ENCODE data around the gene IL12RB1. TPM values are rescaled to one million over a fixed set of nuclear protein-coding genes. Genes with fewer than 3 reads are reported as not detected.

IL12RB1 gene
- total RNA-seq, 1 experiment from 2014 or later = not detected

DNA sequence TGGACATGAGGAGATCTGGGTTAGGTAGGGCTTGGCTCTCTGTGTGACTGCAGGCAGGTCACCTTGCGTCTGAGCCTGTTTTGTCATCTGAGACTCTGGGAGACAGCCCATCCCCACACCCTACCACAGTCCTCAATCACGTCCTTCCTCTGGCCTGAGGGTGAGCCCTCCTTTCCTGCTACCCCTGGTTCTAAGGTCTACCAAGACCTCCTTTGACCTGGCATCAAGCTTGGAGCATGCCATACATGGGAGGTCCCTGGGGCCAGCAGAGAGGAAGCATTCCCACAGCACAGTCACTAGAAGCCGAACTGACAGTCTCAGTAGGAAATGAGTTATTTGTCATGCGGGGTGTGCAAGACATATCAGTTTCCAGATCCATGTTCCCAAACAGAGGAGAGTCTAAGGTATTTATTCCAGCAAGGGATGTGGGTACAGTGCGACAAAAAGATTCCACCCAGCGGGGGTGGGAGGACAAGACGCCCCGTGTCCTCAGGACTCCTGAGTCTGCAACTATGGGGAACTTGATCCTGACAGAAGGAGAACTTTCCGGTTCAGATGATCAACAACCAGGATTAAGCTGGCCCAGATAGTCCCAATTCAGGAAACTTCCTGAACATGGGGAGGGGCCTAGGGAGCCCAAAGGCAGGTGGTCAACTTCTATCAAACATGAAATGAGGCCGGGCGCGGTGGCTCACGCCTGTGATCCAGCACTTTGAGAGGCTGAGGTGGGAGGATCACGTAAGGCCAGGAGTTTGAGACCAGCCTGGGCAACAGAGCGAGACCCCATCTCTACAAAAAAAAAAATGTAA is 69.3 kb downstream of the IL12RB1 start:
- Histone ChIP-seq H3K9me3 (ENCODE audit: control insufficient read depth in 1 of 2, insufficient read depth in 1 of 2, low read depth in 1 of 2, low read length in 2 of 2) (no peaks in the 10 kb centered on the region), H3K4me2 (ENCODE audit: low read length) (no peak overlapping the region), H3K4me3 (replicated peaks in 1 of 2; ENCODE audit: low read depth in 1 of 2, low read length in 2 of 2) (no peak overlapping the region), H3K27me3 (ENCODE audit: insufficient read depth, low read length) (no peaks in the 10 kb centered on the region), H3K36me3 (ENCODE audit: control insufficient read depth in 1 of 2, insufficient read depth in 2 of 2, low read length in 2 of 2) (peaks cover 9 to 14% of the 10 kb centered on the region in 2 experiments), H3K9me2 (ENCODE audit: insufficient read depth) (no peaks in the 10 kb centered on the region), H2AFZ (ENCODE audit: low read depth, low read length, poor library complexity, severe bottlenecking) (no peak overlapping the region), H3K27ac (ENCODE audit: low read depth, low read length) (no peak overlapping the region), H4K20me1 (ENCODE audit: insufficient read depth) (no peaks in the 10 kb centered on the region), H3K9ac (ENCODE audit: low read length) (no peak overlapping the region), H3K4me1 (ENCODE audit: control insufficient read depth in 1 of 2, insufficient read depth in 2 of 2, low read length in 2 of 2) (peaks cover 23 to 39% of the 10 kb centered on the region in 2 experiments), H3K79me2 (ENCODE audit: insufficient read depth, low read length) (peaks cover 3% of the 10 kb centered on the region; the same call in 1 of the 2 replicates)
- TF ChIP-seq RAD21 (IDR thresholded peaks at IDR 0.05; ENCODE audit: low read depth) (no peak), FOSL1 (IDR thresholded peaks at IDR 0.05; ENCODE audit: low read depth) (no peak), ZFX (IDR thresholded peaks at IDR 0.05) (no peak), CBX3 (IDR thresholded peaks at IDR 0.05; ENCODE audit: low read depth) (no peak), CEBPB (IDR thresholded peaks at IDR 0.05; ENCODE audit: low read depth) (no peak), JUND (IDR thresholded peaks at IDR 0.05) (no peak), TCF7L2 (IDR thresholded peaks at IDR 0.05; ENCODE audit: borderline replicate concordance, extremely low read depth, insufficient read depth, insufficient read length) (no peak), SP1 (IDR thresholded peaks at IDR 0.05; ENCODE audit: low read depth) (no peak), POLR2A (IDR thresholded peaks at IDR 0.05; ENCODE audit: borderline replicate concordance, extremely low read depth, insufficient read depth, insufficient read length) (no peak), EZH2phosphoT487 (IDR thresholded peaks at IDR 0.05; ENCODE audit: borderline replicate concordance) (no peak)
- TF ChIP-seq, protein P1, sequence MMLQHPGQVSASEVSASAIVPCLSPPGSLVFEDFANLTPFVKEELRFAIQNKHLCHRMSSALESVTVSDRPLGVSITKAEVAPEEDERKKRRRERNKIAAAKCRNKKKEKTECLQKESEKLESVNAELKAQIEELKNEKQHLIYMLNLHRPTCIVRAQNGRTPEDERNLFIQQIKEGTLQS (IDR thresholded peaks at IDR 0.05) = no peak
- TF ChIP-seq, protein P2, sequence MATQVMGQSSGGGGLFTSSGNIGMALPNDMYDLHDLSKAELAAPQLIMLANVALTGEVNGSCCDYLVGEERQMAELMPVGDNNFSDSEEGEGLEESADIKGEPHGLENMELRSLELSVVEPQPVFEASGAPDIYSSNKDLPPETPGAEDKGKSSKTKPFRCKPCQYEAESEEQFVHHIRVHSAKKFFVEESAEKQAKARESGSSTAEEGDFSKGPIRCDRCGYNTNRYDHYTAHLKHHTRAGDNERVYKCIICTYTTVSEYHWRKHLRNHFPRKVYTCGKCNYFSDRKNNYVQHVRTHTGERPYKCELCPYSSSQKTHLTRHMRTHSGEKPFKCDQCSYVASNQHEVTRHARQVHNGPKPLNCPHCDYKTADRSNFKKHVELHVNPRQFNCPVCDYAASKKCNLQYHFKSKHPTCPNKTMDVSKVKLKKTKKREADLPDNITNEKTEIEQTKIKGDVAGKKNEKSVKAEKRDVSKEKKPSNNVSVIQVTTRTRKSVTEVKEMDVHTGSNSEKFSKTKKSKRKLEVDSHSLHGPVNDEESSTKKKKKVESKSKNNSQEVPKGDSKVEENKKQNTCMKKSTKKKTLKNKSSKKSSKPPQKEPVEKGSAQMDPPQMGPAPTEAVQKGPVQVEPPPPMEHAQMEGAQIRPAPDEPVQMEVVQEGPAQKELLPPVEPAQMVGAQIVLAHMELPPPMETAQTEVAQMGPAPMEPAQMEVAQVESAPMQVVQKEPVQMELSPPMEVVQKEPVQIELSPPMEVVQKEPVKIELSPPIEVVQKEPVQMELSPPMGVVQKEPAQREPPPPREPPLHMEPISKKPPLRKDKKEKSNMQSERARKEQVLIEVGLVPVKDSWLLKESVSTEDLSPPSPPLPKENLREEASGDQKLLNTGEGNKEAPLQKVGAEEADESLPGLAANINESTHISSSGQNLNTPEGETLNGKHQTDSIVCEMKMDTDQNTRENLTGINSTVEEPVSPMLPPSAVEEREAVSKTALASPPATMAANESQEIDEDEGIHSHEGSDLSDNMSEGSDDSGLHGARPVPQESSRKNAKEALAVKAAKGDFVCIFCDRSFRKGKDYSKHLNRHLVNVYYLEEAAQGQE (IDR thresholded peaks at IDR 0.05; ENCODE audit: low read depth) = no peak
- intact Hi-C loops (cut with micrococcal nuclease) = no loop called here
- no TSS peak for BruUV-seq (replicated peaks)
- DNase-seq (ENCODE audit: low read depth, low spot score) (no peak), ATAC-seq (no peak)
- RAD21 ChIA-PET (ENCODE audit: low non-redundant PET in 1 of 2, low total read pairs in 2 of 2, uncharacterized antibody in 2 of 2, unreplicated experiment in 2 of 2) = interaction anchor here in 1 of 2 experiments (0.5 kb wide), 1 partner anchor 263 kb away, joined by 3 read pairs; no protein-coding TSS in a partner anchor
- POLR2A ChIA-PET = no interaction called here
- CTCF ChIA-PET = interaction anchor here (0.8 kb wide), 1 partner anchor 20 kb away, joined by 3 read pairs; no protein-coding TSS in a partner anchor

All from HCT116 (cell line).